Measurements from ENCODE around the gene AQP3. TPM values are rescaled to one million over a fixed set of nuclear protein-coding genes. Genes with fewer than 3 reads are reported as not detected.
"Not testable (repeated sequence)": the region's sequence is repeated elsewhere in the genome, so short reads cannot be mapped to it uniquely, and the experiment has no call there.

AQP3 gene
- total RNA-seq, 1 experiment from 2014 or later: 20.6 TPM

DNA sequence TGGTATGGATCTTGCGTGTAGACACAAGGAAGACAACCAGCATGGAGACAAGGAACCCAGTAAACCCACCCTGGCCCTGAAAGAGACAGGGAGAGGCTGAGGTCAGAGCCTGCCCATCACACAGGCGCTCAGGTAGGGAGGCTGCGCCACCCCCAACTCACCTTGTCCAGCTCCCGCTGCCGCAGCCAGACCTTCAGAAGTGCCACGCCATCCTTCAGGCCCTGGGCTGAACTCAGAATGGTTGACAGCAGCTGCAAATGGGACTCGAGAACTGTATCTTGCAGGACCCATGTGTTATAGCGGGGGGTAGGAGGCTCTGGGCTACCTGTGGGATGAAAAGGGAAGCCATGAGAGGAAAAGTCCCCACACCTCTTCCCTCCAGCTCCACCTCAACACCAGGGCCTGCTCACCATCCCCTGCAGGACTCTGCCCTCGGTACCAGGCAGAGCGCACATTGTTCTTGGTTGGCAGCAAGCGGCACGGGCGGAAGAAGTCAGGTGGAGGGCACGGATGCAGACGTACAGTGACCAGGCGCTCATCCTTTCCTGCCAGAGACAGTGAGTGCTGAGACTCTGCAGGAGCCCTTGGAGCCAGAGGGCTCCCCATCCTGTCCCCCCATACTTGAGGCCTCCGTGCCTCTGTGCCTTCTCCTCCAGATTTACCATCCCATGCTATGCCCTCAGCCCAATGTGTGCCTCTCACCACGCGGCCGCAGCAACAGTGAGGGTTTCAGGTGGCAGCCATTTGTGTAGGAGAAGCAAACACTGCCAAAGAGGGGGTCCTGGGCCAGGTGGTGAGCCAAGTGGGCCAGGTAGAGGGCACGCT is 21.6 kb upstream of the AQP3 start:
- Histone ChIP-seq H3K9me3 (replicated peaks) (no peaks in the 10 kb centered on the region), H3K4me3 (no peak overlapping the region), H3K27me3 (no peaks in the 10 kb centered on the region), H3K36me3 (peaks cover 40% of the 10 kb centered on the region), H3K4me1 (no peaks in the 10 kb centered on the region), H3K27ac (no peak overlapping the region)
- DNase-seq: no peak

GRCh38 chr9:33468215-33468730 is 20.9 kb upstream of the AQP3 start:
- H3K36me3 ChIP-seq: peaks cover 45% of the 10 kb centered on the region
- H3K27ac ChIP-seq: no peak overlapping the region
- H3K4me1 ChIP-seq: no peaks in the 10 kb centered on the region
- no peak for DNase-seq
- H3K4me3 ChIP-seq: no peak overlapping the region
- no peaks in the 10 kb centered on the region for H3K27me3 ChIP-seq
- no peaks in the 10 kb centered on the region for H3K9me3 ChIP-seq (replicated peaks)

GRCh38 chr9:33467526-33467925 is 20.1 kb upstream of the AQP3 start:
- Histone ChIP-seq H3K36me3 (peaks cover 49% of the 10 kb centered on the region), H3K9me3 (replicated peaks) (no peaks in the 10 kb centered on the region), H3K27me3 (no peaks in the 10 kb centered on the region), H3K27ac (no peak overlapping the region), H3K4me1 (no peaks in the 10 kb centered on the region), H3K4me3 (no peak overlapping the region)
- DNase-seq: no peak

- H3K27me3 ChIP-seq: no peaks in the 10 kb centered on the region
- no peak overlapping the region for H3K27ac ChIP-seq
- no peaks in the 10 kb centered on the region for H3K9me3 ChIP-seq (replicated peaks)
- H3K4me1 ChIP-seq: no peaks in the 10 kb centered on the region
- H3K36me3 ChIP-seq: peaks cover 56% of the 10 kb centered on the region
- DNase-seq: peak; percentile 44 to 62
- H3K4me3 ChIP-seq: no peak overlapping the region
These were observed 19.4 kb upstream of the AQP3 start for GRCh38 chr9:33466565-33467495.

- Histone ChIP-seq H3K27me3 (no peaks in the 10 kb centered on the region), H3K9me3 (replicated peaks) (no peaks in the 10 kb centered on the region), H3K4me3 (no peak overlapping the region), H3K4me1 (no peaks in the 10 kb centered on the region), H3K27ac (no peak overlapping the region), H3K36me3 (peaks cover 51% of the 10 kb centered on the region)
- no peak for DNase-seq
These were observed 18.5 kb upstream of the AQP3 start for GRCh38 chr9:33465596-33466564.

- no peak for DNase-seq
- H3K36me3 ChIP-seq: peaks cover 49% of the 10 kb centered on the region
- no peaks in the 10 kb centered on the region for H3K4me1 ChIP-seq
These were observed 17.7 kb upstream of the AQP3 start for GRCh38 chr9:33465096-33465495.

DNA sequence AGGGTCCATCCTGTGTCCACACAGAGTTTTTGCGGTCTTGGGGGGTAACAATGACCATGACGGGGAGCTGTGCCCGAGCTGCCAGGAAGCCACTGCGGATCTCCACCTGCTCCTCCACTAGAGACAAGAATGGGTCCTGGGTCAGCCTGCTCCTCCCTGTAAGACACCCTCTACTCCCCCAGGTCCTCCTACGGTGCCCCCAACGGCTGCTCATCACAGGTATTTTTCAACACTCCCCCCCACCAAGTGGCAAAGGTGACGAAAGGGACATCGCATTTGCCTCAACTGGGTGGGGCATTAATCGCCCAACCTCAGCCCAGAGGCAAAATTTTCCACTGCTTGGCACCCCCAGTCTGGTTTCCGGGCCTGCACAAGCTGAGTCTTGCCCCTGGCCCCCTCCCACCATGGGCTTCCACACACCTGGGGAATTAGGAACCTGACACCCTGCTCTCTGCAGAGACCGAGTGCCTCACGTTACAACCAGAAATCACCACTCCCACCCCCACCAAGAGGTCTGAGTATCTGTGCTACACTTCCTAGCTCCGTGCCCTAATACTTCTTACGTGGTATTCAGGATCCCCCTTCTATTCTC is 16.7 kb upstream of the AQP3 start:
- Histone ChIP-seq H3K4me1 (no peaks in the 10 kb centered on the region), H3K36me3 (peaks cover 49% of the 10 kb centered on the region), H3K27ac (no peak overlapping the region), H3K9me3 (replicated peaks) (no peaks in the 10 kb centered on the region), H3K27me3 (no peaks in the 10 kb centered on the region), H3K4me3 (no peak overlapping the region)
- no peak for DNase-seq

More at GRCh38 chr9:33465096-33465495, 17.7 kb upstream of the AQP3 start:
- Histone ChIP-seq H3K9me3 (replicated peaks) (no peaks in the 10 kb centered on the region), H3K27ac (no peak overlapping the region), H3K4me3 (no peak overlapping the region), H3K27me3 (no peaks in the 10 kb centered on the region)

- no peaks in the 10 kb centered on the region for H3K4me1 ChIP-seq
- no peaks in the 10 kb centered on the region for H3K27me3 ChIP-seq
- H3K4me3 ChIP-seq: no peak overlapping the region
- H3K36me3 ChIP-seq: peaks cover 44% of the 10 kb centered on the region
- H3K27ac ChIP-seq: no peak overlapping the region
- no peaks in the 10 kb centered on the region for H3K9me3 ChIP-seq (replicated peaks)
- DNase-seq: no peak
These were observed 15.8 kb upstream of the AQP3 start for GRCh38 chr9:33463151-33463550.

DNA sequence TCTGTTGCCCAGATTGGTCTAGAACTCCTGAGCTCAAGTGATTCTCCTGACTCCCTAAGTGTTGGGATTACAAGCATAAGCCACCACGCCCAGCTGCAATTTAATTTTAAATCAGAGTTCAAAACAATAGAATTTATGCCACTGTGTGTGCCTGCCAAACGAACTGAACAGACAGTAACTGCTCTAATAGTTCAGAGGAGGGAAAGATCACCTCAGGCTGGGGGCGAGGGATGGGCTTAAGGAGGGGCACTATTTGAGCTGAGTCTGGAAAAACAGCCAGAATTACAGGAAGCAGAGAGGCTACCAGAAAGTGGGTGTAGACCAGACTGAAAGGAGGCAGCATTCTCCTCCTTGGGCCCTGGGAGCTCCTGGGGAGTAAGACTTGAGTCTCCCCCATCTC is 14.1 kb upstream of the AQP3 start:
- no peak overlapping the region for H3K4me3 ChIP-seq
- no peaks in the 10 kb centered on the region for H3K4me1 ChIP-seq
- H3K27ac ChIP-seq: no peak overlapping the region
- no peaks in the 10 kb centered on the region for H3K27me3 ChIP-seq
- peaks cover 39% of the 10 kb centered on the region for H3K36me3 ChIP-seq
- DNase-seq: no peak
- H3K9me3 ChIP-seq (replicated peaks): no peaks in the 10 kb centered on the region

- Histone ChIP-seq H3K4me3 (no peak overlapping the region), H3K9me3 (replicated peaks) (no peaks in the 10 kb centered on the region), H3K27me3 (no peaks in the 10 kb centered on the region), H3K27ac (no peak overlapping the region), H3K36me3 (peaks cover 32% of the 10 kb centered on the region), H3K4me1 (no peaks in the 10 kb centered on the region)
- DNase-seq: no peak
These were observed 13.5 kb upstream of the AQP3 start for GRCh38 chr9:33460854-33461253.

- DNase-seq: no peak
- Histone ChIP-seq H3K4me3 (no peak overlapping the region), H3K27me3 (no peaks in the 10 kb centered on the region), H3K27ac (no peak overlapping the region), H3K36me3 (peaks cover 18% of the 10 kb centered on the region), H3K4me1 (no peaks in the 10 kb centered on the region), H3K9me3 (replicated peaks) (no peaks in the 10 kb centered on the region)
These were observed 11.7 kb upstream of the AQP3 start for GRCh38 chr9:33459115-33459514.

DNA sequence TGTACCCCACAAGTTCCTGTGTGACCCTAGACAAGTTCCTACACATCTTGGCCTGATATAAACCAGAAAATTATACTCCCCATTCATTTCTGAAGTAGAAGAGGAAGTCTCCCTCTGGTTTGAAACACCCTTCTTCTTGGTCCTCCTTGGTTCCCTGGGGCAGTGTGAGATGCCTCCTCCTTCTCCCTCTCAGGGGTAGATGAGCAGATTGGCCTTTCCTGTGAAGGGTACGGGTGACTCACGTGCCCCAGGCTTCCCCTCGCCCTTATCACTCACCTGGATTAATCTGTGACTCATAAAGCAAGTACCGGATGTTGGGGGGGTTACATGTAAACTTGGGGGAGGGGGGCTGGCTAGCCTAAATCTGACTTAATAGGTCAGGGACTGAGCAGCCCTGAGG is 11.1 kb upstream of the AQP3 start:
- Histone ChIP-seq H3K4me1 (no peaks in the 10 kb centered on the region), H3K4me3 (no peak overlapping the region), H3K36me3 (peaks cover 14% of the 10 kb centered on the region), H3K27ac (no peak overlapping the region), H3K9me3 (replicated peaks) (no peaks in the 10 kb centered on the region), H3K27me3 (no peaks in the 10 kb centered on the region)
- no peak for DNase-seq

- H3K27me3 ChIP-seq: no peaks in the 10 kb centered on the region
- H3K4me3 ChIP-seq: no peak overlapping the region
- DNase-seq: no peak
- H3K9me3 ChIP-seq (replicated peaks): no peaks in the 10 kb centered on the region
- peaks cover 7% of the 10 kb centered on the region; the same call in 1 of the 2 replicates for H3K4me1 ChIP-seq
- no peaks in the 10 kb centered on the region; the same call in 1 of the 2 replicates for H3K36me3 ChIP-seq
- no peak overlapping the region for H3K27ac ChIP-seq
These were observed 8.6 kb upstream of the AQP3 start for GRCh38 chr9:33455945-33456344.

DNA sequence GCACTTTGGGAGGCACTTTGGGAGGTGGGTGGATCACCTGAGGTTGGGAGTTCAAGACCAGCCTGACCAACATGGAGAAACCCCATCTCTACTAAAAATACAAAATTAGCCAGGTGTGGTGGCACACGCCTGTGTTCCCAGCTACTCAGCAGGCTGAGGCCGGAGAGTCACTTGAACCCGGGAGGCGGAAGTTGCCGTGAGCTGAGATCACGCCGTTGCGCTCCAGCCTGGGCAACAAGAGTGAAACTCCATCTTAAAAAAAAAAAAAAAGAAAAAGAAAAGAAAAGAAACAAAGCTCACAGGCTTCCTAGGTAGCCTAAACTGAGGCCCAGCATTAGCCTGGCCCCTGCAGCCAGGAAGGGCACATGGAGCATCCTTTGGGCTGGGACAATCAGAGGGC is 8.1 kb upstream of the AQP3 start:
- not testable (repeated sequence) for H3K27ac ChIP-seq; H3K4me3 ChIP-seq; H3K9me3 ChIP-seq (replicated peaks); H3K4me1 ChIP-seq; H3K27me3 ChIP-seq; DNase-seq; H3K36me3 ChIP-seq

Data from SJCRH30 (cell line).